ENCODE results near the gene LDLRAD1. TPM values are rescaled to one million over a fixed set of nuclear protein-coding genes. Genes with fewer than 3 reads are reported as not detected.

The LDLRAD1 gene
- total RNA-seq (2013) = not detected
- polyA plus RNA-seq (not detected), polyA minus RNA-seq (not detected in 2 replicates), total RNA-seq (0 to 0.50 (median 0) reads per million in 11 experiments)

- H3K9me3 Mint-ChIP-seq = peaks cover 0 to 2% (median 0%) of the 10 kb centered on the region in 7 donors
- Histone ChIP-seq H4K20me1 (ENCODE audit: insufficient read depth, low read length) (no peaks in the 10 kb centered on the region), H3K4me2 (replicated peaks; ENCODE audit: extremely low read depth, low read length, poor library complexity, severe bottlenecking) (no peak within 1 kb of the TSS), H3K27ac (ENCODE audit: low read depth in 1 of 2, low read length in 2 of 2) (no peak within 1 kb of the TSS), H2AFZ (ENCODE audit: insufficient read depth, low read depth, low read length, poor library complexity, severe bottlenecking) (no peak within 1 kb of the TSS), H3K36me3 (replicated peaks in 1 of 2; ENCODE audit: control insufficient read depth in 1 of 2, insufficient read depth in 2 of 2, low read length in 2 of 2) (no peaks in the 10 kb centered on the region), H3K4me3 (replicated peaks in 1 of 3; ENCODE audit: low read depth in 2 of 3, low read length in 3 of 3) (no peak within 1 kb of the TSS), H3K9me3 (replicated peaks in 1 of 2; ENCODE audit: control insufficient read depth in 1 of 2, insufficient read depth in 1 of 2, low read length in 2 of 2) (no peaks in the 10 kb centered on the region), H3K79me2 (ENCODE audit: insufficient read depth, low read length) (no peaks in the 10 kb centered on the region), H3K4me1 (ENCODE audit: control insufficient read depth in 1 of 2, insufficient read depth in 2 of 2, low read length in 2 of 2) (no peaks in the 10 kb centered on the region), H3K9ac (ENCODE audit: insufficient read depth, low read length, poor library complexity, severe bottlenecking) (no peak within 1 kb of the TSS), H3K27me3 (ENCODE audit: control insufficient read depth in 2 of 2, insufficient read depth in 2 of 2, low read length in 2 of 2) (no peaks in the 10 kb centered on the region)
- DNase-seq = no peak
- TF ChIP-seq CTCF (IDR thresholded peaks at IDR 0.05) = no peak
- peak within 1 kb of the TSS in 2 of 7 donors; percentile 10 to 70 for H3K27ac Mint-ChIP-seq
- H3K36me3 Mint-ChIP-seq = no peaks in the 10 kb centered on the region
- H3K4me1 Mint-ChIP-seq = no peaks in the 10 kb centered on the region
- 70% methylated on average over 5 of the region's 6 CpGs for WGBS (ENCODE audit: insufficient coverage)
- peaks cover 0 to 5% (median 3%) of the 10 kb centered on the region in 3 donors for H3K27me3 Mint-ChIP-seq (ENCODE audit: low read depth in 3 of 3)
- H3K4me3 Mint-ChIP-seq = no peak within 1 kb of the TSS
- intact Hi-C loops (cut with micrococcal nuclease) = no loop called here
These were observed at the start of gene LDLRAD1 for GRCh38 chr1:54017979-54018378. Gene LDLRAD1 (minus strand): TSS chr1:54018186. CDS start chr1:54018112, 74 bp downstream.

- Mint-ChIP-seq H3K4me1 (no peaks in the 10 kb centered on the region), H3K4me3 (no peak overlapping the region), H3K27me3 (ENCODE audit: low read depth in 3 of 3) (no peaks in the 10 kb centered on the region), H3K27ac (no peak overlapping the region), H3K36me3 (peaks cover 32 to 50% of the 10 kb centered on the region in 2 donors), H3K9me3 (no peaks in the 10 kb centered on the region)
- Histone ChIP-seq H3K79me2 (ENCODE audit: insufficient read depth, low read length) (peaks cover 2% of the 10 kb centered on the region), H3K4me3 (replicated peaks in 1 of 3; ENCODE audit: low read depth in 2 of 3, low read length in 3 of 3) (no peak overlapping the region), H3K27ac (ENCODE audit: low read depth in 1 of 2, low read length in 2 of 2) (no peak overlapping the region), H3K36me3 (replicated peaks in 1 of 2; ENCODE audit: control insufficient read depth in 1 of 2, insufficient read depth in 2 of 2, low read length in 2 of 2) (peaks cover 8 to 23% of the 10 kb centered on the region in 2 donors), H2AFZ (ENCODE audit: insufficient read depth, low read depth, low read length, poor library complexity, severe bottlenecking) (no peak overlapping the region), H3K9me3 (replicated peaks in 1 of 2; ENCODE audit: control insufficient read depth in 1 of 2, insufficient read depth in 1 of 2, low read length in 2 of 2) (no peaks in the 10 kb centered on the region), H3K9ac (ENCODE audit: insufficient read depth, low read length, poor library complexity, severe bottlenecking) (no peak overlapping the region), H3K4me1 (ENCODE audit: control insufficient read depth in 1 of 2, insufficient read depth in 2 of 2, low read length in 2 of 2) (no peaks in the 10 kb centered on the region), H3K27me3 (ENCODE audit: control insufficient read depth in 2 of 2, insufficient read depth in 2 of 2, low read length in 2 of 2) (no peaks in the 10 kb centered on the region), H3K4me2 (replicated peaks; ENCODE audit: extremely low read depth, low read length, poor library complexity, severe bottlenecking) (no peak overlapping the region), H4K20me1 (ENCODE audit: insufficient read depth, low read length) (no peaks in the 10 kb centered on the region)
- intact Hi-C loops (cut with micrococcal nuclease) = no loop called here
- TF ChIP-seq CTCF (IDR thresholded peaks at IDR 0.05) = no peak
- WGBS (ENCODE audit: insufficient coverage) = 100% methylated on average over 2 of the region's 5 CpGs
- no peak for DNase-seq
These were observed 46.3 kb upstream of the LDLRAD1 start for GRCh38 chr1:54064299-54064698.

Data from CD14-positive monocyte (primary cell).